Daoy (cell line): ENCODE results near the gene RPS15A. TPM values are rescaled to one million over a fixed set of nuclear protein-coding genes. Genes with fewer than 3 reads are reported as not detected.
"Not testable (repeated sequence)": the region's sequence is repeated elsewhere in the genome, so short reads cannot be mapped to it uniquely, and the experiment has no call there.

ENCODE experiments used
- DNase-seq: peaks from one replicate; pipeline ENCODE4 v3.0.0-alpha.2; 2015; ENCODE audit warnings: low read depth
- total RNA-seq: library from RNA; depleted of rRNA; stranded (reverse); fragments of >200 nt; shearing (Covaris generic); gene quantifications from 2 replicates; pipeline ENCODE4 v1.2.3, GENCODE V29; 2014; rRNA removed

Gene RPS15A
- total RNA-seq, 1 experiment from 2014 or later, result 2,672 TPM

- DNase-seq, result not testable (repeated sequence)
Observed at GRCh38 chr16:18756639-18757038, 33.5 kb downstream of the RPS15A start.

- not testable (repeated sequence) for DNase-seq
Observed at GRCh38 chr16:18742870-18743269, 47.3 kb downstream of the RPS15A start.

DNA sequence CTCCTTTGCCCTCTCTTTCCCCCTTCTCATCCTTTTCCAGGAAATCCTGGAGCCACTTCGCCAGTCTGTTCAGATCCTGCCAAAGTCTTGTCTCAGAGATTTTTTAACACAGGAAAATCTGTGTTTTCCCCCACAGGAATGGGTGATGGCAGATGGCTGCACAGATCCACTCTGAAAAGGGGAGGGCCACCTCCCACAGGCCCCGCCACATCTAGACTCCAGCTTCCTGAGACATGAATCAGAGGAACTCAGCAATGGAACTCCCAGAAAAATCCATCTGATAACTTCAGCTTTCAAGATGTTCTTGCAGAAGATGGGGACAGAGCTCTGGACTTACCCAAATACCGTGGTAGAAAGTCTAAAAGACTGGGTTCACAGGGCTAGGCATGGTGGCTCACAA, 50.1 kb downstream of the RPS15A start:
- DNase-seq, result not testable (repeated sequence)

DNA sequence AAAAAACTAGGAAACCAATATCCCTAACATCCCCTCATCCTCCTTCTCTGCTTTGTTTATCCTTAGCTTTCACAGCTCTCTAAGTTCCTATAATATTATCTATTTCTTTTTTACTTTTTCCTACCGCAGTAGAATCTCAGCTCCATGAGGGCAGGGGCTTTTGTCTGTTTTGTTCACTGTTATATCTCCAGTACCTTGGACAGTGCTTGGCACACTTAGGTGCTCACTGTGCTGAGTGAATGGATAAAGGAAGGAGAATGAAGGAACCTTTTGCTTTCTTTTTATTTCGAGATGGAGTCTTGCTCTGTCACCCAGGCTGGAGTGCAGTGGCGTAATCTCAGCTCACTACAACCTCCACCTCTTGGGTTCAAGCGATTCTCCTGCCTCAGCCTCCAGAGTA, 51.4 kb downstream of the RPS15A start:
- DNase-seq, result not testable (repeated sequence)

DNA sequence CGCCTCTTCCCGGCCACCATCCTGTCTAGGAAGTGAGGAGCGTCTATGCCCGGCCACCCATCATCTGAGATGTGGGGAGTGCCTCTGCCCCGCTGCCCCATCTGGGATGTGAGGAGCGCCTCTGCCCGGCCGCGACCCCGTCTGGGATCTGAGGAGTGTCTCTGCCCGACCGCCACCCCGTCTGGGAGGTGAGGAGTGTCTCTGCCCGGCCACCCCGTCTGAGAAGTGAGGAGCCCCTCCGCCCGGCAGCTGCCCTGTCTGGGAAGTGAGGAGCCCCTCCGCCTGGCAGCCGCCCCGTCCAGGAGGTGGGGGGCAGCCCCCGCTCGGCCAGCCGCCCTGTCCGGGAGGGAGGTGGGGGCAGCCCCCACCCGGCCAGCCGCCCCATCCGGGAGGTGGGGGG, 55.9 kb downstream of the RPS15A start:
- not testable (repeated sequence) for DNase-seq

Other genes with a start within 250 kb of the RPS15A start
- 76.6 and 77.5 TPM in 2 replicates for gene NOMO2, start 228.2 kb downstream of the RPS15A start, total RNA-seq
- gene ARL6IP1, start 11.2 kb upstream of the RPS15A start, total RNA-seq, result 532 and 595 TPM in 2 replicates
- gene SMG1, start 136.1 kb upstream of the RPS15A start, total RNA-seq, result 19.8 and 22.0 TPM in 2 replicates
- 1.3 and 1.9 TPM in 2 replicates for gene TMC7, start 193.6 kb upstream of the RPS15A start, total RNA-seq